ENCODE results near the gene GIGYF1.
A peak's percentile ranks its signal among the peaks of the same experiment; 100 is the strongest.
"Not testable (repeated sequence)": the region's sequence is repeated elsewhere in the genome, so short reads cannot be mapped to it uniquely, and the experiment has no call there.

The GIGYF1 gene, protein sequence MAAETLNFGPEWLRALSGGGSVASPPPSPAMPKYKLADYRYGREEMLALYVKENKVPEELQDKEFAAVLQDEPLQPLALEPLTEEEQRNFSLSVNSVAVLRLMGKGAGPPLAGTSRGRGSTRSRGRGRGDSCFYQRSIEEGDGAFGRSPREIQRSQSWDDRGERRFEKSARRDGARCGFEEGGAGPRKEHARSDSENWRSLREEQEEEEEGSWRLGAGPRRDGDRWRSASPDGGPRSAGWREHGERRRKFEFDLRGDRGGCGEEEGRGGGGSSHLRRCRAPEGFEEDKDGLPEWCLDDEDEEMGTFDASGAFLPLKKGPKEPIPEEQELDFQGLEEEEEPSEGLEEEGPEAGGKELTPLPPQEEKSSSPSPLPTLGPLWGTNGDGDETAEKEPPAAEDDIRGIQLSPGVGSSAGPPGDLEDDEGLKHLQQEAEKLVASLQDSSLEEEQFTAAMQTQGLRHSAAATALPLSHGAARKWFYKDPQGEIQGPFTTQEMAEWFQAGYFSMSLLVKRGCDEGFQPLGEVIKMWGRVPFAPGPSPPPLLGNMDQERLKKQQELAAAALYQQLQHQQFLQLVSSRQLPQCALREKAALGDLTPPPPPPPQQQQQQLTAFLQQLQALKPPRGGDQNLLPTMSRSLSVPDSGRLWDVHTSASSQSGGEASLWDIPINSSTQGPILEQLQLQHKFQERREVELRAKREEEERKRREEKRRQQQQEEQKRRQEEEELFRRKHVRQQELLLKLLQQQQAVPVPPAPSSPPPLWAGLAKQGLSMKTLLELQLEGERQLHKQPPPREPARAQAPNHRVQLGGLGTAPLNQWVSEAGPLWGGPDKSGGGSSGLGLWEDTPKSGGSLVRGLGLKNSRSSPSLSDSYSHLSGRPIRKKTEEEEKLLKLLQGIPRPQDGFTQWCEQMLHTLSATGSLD (N-terminal part only)

DNA sequence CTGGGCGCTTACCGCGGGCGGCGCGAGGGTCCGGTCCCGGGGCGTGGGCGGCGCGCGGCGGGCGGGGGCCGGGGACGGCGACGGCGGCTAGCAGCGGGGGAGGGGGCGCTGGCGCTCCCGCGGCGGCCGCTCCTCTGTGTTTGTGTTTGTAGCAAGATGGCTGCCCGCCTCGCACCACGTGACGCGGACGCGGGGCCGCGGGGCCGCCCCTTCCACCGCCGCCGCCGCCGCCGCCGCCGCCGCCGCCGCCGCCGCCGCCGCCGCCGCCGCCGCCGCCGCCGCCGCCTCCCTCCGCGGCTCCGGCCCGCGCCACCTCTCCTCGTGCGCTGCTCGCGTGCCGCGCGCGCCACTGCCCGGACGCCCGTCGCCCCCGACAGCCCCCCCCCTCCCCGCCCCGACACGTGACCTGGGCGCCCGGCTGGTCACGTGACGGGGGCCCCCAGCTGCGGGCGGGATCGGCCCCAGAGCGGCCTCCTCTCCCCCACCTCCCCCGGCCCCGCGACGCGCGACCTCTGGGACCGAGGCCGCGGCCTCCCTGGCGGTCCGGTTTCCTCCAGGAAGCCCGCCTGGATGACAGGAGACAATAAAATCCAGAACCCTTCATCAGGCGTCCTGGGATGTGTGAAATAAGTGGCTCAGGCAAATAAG is at the start of gene GIGYF1:
GIGYF1 (minus strand) TSS at position 153 of the 648 bp plus-strand sequence. CDS start 6,012 bp downstream, outside the sequence.
- peak in 1 of 2 experiments; percentile 88 for DNase-seq

DNA sequence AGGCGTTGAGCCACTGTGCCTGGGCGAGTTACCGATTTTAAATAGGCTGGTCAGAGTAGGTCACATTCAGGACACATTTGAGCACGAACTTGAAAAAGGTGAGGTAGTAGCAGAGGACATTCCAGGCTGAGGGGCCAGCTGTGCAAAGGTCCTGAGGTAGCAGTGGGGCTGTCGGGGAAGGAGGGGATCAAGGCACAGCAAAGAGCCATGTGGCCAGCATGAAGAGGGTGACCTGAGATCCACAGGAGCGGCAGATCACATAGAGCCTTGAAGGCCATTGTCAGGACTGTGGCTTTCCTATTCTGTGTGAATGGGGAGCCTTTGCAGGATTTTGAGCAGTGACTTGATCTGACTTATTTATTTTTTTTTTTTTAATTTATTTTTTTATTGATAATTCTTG is 45.9 kb upstream of the GIGYF1 start:
- DNase-seq, result no peak

DNA sequence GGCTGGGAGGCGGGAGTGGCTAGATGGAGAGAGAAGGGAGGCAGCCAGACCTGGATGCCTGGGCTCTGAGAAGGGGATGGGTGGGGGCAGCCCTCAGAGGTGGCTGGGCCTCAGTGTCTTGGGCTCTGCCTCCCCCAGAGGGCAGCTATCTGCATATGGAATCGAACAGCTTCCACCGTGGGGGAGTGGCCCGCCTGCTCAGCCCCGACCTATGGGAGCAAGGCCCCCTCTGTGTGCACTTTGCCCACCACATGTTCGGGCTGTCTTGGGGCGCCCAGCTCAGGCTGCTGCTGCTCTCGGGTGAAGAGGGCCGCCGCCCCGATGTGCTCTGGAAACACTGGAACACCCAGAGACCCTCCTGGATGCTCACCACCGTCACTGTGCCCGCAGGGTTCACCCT is 42.6 kb upstream of the GIGYF1 start:
- no peak for DNase-seq

DNA sequence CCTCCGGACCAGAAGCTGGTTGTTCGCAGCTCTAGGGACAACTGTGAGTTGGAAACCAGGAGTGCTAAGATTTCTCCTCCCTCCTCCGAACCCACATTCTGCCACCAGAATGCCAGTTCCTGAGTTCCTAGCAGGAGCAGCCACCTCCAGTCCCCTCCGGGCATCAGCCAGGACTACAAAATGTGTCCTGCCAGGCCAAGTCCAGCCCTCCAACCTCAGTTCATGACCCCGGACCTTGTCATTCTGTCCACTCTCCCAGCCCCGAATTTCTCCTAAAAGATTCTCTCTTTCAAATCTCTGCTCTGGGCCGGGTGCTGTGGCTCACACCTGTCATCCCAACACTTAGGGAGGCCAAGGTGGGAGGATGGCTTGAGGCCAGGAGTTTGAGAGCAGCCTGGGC is 41.7 kb upstream of the GIGYF1 start:
- no peak for DNase-seq

DNA sequence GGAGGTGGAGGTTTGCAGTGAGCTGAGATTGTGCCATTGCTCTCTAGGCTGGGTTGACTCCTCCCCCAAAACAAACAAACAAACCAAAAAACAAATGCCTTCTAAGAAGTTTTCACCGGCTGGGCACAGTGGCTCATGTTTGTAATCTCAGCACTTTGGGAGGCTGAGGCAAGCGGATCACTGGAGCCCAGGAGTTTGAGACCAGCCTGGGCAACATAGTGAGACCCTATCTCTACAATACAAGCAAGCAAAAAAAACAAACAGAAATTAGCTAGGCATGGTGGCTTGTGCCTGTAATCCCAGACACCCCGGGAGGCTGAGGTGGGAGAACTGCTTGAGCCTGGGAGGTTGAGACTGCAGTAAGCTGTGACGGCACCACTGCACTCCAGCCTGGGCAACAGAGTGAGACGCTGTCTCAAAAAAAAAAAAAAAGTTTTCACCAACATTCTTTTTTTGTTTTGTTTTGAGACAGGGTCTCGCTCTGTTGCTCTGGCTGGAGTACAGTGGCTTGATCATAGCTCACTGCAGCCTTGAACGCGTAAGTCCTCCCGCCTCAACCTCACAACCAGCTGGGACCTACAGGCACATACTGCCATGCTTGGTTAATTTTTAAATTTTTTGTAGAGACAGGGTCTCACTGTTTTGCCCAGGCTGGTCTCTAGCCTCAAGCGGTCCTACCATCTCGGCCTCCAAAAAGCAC is 38.0 kb upstream of the GIGYF1 start:
- no peak for DNase-seq

DNA sequence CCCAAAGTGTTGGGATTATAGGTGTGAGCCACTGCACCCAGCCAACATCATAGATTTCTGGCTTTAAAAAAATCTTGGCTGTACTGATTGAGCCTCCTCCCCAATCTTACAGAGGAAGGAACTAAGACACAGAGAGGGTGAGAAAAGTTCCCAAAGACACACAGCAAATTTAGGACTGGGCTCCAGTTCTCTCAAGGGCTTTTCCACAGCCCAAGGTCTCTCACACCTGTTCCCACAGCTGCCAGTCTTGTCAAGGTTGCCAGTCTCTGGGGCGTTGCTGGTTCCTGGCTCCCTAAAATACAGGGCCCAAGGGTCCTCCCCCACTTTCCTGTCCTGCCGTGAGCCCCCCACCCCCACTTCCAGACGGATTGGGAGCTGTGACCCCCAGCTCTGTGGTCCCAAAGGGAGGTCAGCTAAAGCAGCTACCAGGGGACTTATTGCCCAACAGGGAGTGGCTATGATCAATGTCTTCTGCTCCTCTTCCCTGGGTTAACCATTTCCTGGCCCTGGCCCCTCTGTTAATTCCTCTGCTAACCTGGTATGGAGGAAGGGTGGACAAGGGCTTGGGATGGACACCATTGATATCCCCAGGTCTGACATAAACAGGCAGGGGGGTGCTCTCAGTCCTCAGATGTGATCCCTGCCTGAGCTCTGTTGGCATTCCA is 36.2 kb upstream of the GIGYF1 start:
- DNase-seq, result no peak

DNA sequence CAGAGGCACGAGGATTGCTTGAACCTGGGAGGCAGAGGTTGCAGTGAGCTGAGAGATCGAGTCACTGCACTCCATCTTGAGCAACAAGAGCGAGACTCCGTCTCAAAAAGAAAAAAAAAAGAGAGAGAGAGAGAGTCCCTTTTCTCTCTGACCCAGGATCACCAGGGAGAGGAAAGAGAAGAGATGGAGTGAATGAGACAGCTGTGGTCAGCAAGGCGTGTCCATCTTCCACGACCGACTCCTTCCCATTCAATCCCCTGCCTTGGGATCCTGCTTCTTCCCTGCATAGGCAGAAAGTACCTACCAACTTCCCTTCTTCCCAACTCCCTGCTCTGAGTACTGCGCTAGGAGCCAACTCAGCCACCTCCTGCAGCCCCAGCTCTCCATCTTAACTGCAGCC is 34.1 kb upstream of the GIGYF1 start:
- DNase-seq, result no peak

DNA sequence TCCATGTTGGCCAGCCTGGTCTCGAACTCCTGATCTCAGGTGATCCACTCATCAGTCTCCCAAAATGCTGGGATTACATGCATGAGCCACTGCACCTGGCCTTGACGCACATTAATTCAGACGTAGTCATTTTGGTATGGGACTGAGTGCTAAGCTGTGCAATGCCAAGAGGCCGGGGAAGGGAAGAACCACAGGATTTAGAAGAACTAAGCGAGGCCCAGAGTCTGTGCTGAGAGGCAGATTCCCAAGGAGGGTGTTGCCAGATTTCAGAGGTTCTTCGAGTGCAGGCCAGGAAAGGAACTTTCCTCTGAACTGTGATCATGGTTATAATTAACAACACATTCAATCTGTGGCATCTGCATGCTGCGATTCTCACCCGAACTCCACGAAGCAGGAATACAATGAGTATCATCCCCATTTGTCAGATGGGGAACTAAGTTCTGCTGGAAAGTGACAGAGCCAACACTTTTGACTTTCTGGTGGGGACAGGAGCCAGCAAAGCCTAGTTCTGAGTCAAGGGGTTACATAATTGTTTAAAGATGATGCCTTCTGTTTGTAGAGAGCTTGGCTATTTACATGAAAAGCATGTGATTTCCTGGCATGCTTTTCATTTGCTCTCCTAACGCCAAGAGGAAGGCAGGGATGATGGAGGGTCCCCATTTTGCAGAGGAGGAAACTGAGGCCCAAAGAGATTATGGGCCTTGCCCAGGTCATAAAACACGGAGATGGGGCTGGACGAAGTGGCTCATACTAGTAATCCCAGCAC is 33.1 kb upstream of the GIGYF1 start:
- DNase-seq, result no peak

DNA sequence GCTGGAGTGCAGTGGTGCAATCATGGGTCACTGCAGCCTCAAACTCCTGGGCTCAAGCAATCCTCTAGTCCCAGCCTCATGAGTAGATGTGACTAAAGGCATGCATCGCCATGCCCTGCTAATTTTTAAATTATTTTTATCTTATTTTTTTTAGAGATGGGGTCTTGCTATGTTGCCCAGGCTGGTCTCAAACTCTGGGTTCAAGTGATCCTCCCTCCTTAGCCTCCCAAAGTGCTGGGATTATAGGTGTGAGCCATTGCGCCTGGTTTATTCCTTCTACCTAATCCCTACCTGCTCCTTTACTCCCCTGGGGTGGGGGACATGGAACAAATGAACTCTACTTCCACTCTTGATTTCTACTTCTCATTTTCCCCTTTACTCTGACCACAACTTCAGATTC is 30.3 kb upstream of the GIGYF1 start:
- not testable (repeated sequence) for DNase-seq

DNA sequence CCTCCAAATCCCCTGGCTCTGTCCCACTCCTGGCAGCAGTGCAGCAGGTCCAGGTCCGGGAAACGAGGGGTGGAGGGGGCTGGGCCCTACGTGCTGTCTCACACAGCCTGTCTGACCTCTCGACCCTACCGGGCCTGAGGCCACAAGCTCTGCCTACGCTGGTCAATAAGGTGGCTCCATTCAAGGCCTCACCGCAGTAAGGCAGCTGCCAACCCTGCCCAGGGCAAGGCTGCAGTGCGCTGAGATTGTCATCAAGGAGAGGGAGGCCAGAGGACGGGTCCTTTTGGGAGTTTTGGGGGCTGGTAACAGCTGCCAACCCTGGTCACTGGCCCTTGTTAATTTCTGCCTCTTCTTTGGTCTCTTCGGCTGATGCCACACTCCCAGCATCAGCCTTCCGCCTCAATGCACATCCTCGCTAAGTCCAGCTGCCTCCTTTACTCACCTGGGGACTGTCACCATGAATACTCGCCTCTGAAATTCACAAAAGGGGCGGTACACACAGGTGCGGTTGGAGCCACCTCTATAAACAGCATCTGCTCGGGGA is 29.8 kb upstream of the GIGYF1 start:
- DNase-seq, result no peak

DNA sequence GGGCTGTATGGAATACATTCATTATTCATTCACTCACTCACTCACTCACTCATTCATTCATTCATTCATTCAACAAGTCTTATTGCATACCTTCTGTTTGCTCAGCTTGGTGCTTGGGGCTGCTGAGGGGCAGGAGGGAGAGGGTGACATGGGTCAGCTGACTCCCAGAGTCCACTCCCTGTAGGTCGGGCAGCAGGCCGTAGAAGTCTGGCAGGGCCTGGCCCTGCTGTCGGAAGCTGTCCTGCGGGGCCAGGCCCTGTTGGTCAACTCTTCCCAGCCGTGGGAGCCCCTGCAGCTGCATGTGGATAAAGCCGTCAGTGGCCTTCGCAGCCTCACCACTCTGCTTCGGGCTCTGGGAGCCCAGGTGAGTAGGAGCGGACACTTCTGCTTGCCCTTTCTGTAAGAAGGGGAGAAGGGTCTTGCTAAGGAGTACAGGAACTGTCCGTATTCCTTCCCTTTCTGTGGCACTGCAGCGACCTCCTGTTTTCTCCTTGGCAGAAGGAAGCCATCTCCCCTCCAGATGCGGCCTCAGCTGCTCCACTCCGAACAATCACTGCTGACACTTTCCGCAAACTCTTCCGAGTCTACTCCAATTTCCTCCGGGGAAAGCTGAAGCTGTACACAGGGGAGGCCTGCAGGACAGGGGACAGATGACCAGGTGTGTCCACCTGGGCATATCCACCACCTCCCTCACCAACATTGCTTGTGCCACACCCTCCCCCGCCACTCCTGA is 28.6 kb upstream of the GIGYF1 start:
- DNase-seq, result no peak

DNA sequence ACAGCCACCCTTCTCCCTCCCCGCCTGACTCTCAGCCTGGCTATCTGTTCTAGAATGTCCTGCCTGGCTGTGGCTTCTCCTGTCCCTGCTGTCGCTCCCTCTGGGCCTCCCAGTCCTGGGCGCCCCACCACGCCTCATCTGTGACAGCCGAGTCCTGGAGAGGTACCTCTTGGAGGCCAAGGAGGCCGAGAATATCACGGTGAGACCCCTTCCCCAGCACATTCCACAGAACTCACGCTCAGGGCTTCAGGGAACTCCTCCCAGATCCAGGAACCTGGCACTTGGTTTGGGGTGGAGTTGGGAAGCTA is 27.4 kb upstream of the GIGYF1 start:
- DNase-seq, result no peak

DNA sequence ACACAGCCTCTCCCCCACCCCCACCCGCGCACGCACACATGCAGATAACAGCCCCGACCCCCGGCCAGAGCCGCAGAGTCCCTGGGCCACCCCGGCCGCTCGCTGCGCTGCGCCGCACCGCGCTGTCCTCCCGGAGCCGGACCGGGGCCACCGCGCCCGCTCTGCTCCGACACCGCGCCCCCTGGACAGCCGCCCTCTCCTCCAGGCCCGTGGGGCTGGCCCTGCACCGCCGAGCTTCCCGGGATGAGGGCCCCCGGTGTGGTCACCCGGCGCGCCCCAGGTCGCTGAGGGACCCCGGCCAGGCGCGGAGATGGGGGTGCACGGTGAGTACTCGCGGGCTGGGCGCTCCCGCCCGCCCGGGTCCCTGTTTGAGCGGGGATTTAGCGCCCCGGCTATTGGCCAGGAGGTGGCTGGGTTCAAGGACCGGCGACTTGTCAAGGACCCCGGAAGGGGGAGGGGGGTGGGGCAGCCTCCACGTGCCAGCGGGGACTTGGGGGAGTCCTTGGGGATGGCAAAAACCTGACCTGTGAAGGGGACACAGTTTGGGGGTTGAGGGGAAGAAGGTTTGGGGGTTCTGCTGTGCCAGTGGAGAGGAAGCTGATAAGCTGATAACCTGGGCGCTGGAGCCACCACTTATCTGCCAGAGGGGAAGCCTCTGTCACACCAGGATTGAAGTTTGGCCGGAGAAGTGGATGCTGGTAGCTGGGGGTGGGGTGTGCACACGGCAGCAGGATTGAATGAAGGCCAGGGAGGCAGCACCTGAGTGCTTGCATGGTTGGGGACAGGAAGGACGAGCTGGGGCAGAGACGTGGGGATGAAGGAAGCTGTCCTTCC is 26.8 kb upstream of the GIGYF1 start:
- DNase-seq, result no peak

DNA sequence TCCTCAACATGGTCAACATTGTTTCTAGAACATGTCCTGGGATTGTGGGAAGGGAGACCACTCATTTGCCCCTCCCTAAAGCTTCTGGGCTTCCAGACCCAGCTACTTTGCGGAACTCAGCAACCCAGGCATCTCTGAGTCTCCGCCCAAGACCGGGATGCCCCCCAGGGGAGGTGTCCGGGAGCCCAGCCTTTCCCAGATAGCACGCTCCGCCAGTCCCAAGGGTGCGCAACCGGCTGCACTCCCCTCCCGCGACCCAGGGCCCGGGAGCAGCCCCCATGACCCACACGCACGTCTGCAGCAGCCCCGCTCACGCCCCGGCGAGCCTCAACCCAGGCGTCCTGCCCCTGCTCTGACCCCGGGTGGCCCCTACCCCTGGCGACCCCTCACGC is 26.2 kb upstream of the GIGYF1 start, which contains the start of gene EPO:
EPO (plus strand) TSS at position 190 of the 392 bp plus-strand sequence. CDS start 513 bp downstream, outside the sequence.
- DNase-seq, result no peak

DNA sequence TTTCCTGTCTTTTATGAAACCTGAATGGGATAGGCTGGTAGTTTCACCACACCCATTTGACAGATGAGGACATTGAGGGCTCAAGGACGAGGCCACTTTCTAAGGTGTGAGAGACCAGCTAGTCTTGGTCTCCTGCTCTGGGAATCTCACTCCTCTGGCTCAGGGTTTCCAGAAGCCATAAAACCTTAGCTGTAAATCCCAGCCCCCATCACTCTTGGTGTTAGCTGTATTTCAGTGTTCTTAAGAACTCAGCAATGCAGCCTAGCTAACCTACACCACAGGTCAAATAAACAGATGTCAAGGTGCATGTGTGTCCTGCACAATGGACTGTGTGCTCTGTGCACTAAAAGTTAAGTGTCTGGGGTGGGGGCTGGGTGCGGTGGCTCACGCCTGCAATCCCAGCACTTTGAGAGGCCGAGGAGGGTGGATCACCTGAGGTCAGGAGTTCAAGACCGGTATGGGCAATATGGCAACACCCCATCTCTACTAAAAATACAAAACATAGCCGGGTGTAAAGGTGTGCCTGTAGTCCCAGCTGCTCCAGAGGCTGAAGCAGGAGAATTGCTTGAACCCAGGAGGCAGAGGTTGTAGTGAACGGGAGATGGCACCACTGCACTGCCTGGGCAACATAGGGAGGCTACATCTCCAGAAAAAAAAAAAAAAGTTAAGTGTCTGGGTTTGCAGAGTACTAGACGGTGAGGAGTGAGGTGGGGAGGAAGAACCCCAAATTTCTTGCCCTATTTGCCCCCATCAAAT is 25.7 kb upstream of the GIGYF1 start:
- DNase-seq, result peak in 1 of 2 experiments; percentile 22

DNA sequence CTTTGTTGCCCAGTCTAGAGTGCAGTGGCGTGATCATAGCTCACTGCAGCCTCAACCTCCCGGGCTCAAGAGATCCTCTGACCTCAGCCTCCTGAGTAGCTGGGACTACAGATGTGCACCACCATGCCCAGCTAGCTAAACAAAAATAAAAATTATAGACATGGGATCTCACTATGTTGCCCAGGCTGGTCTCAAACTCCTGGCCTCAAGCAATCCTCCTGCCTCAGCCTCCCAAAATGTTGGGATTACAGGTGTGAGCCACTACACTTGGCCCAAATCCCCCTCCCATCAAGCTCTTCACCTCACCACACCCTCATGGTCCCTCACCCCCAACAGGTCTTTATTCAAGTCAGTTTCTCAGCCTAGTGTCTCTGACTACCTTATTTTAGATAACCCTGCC is 23.0 kb upstream of the GIGYF1 start:
- not testable (repeated sequence) for DNase-seq

DNA sequence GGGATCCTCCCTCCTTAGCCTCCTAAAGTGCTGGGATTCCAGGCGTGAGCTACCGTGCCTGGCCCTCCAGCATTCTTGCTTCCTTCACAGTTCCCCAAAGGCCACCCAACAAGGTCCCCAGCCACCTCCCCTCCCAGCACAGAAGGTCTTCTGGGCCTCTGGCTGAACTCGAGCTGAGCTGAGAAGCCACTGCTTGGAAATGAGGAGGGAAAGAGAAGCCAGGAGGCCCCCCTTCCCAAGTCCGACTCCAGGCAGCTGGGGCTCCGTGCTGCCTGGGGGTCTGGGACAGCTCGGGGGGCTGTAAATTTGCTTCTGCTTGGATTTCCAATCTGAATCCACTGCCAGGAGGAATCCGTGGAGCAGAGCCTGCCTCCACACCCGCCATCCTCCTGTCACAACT is 20.7 kb upstream of the GIGYF1 start:
- DNase-seq, result no peak

DNA sequence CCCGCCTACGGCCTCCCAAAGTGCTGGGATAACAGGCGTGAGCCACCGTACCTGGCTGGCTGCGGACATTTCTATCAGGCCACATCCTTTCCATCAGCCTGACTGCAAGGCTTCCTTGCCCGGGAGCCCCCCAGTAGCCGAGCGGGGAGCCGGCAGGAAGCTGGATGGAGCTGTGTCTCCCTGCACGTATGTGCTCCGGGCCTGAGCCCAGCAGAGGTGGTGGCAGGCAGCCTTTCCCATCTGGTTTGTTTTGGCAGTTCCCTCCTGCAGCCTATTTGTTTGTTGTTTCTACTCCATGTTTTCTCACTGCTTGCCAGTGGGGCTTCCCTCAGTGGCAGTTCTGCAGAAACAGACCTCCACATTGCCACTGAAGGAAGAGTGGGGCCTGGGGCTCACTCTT is 17.3 kb upstream of the GIGYF1 start:
- DNase-seq, result no peak

DNA sequence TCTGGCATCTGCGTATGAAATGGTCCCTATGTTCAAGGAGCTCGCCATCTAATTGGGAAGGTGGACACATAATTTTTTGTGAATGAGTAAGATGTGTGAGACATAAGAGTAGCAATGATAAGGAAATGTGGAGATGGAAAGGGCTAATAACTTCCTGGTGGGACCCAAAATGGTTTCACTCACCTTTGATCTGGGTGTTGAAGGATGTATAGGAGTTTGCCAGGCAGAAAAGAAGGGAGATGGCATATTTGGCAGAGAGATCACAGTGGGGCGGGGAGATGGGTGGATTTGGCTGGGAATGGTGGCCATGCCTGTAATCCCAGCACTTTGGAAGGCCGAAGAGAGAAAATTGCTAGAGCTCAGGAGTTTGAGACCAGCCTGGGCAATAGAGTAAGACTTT is 16.4 kb upstream of the GIGYF1 start:
- no peak for DNase-seq
